Esophagus squamous epithelium (tissue), 5 donors: ENCODE data around the gene GK2. TPM values are rescaled to one million over a fixed set of nuclear protein-coding genes. Genes with fewer than 3 reads are reported as not detected.

ENCODE experiments used
- DNase-seq: peaks from one replicate; lab custom pipeline; 2025; lab: John Stamatoyannopoulos, UW
- H3K27ac ChIP-seq, 4 donors: fragments of 200-600 bp; sonication (generic); one replicate each; pipeline ENCODE4 v1.5.1; 2016 to 2019; ENCODE audit warnings: mild to moderate bottlenecking in 1 of 4
- H3K27me3 ChIP-seq, 4 donors: fragments of 200-600 bp; sonication (generic); 1 replicate in 3 of 4; 2 replicates in 1 of 4; pipeline versions ENCODE4 v1.5.1 to v1.6.0; 2017 to 2021; ENCODE audit warnings: antibody characterized with exemption in 1 of 4
- H3K36me3 ChIP-seq, 3 donors: fragments of 200-600 bp; sonication (generic); one replicate each; pipeline ENCODE4 v1.5.1; 2016 to 2019
- H3K4me1 ChIP-seq, 3 donors: fragments of 200-600 bp; sonication (generic); one replicate each; pipeline ENCODE4 v1.5.1; 2017 to 2019
- H3K4me3 ChIP-seq, 4 donors: fragments of 200-600 bp; sonication (generic); 1 replicate in 3 of 4; 2 replicates in 1 of 4; pipeline ENCODE4 v1.5.1; 2016 to 2019; ENCODE audit warnings: mild to moderate bottlenecking in 2 of 4, moderate library complexity in 1 of 4
- H3K9me3 ChIP-seq, 3 donors: fragments of 200-600 bp; sonication (generic); one replicate each; pipeline ENCODE4 v1.5.1; 2016 to 2019
- CTCF ChIP-seq, 6 experiments: fragments of 450-650 bp in 4 of 6; fragments of 200-600 bp in 2 of 6; sonication (generic) in 2 of 6; IDR thresholded peaks; one replicate each; pipeline ENCODE4 v1.5.1; 2016 to 2019; ENCODE audit warnings: antibody characterized with exemption in 6 of 6, mild to moderate bottlenecking in 4 of 6, moderate library complexity in 4 of 6
- POLR2A ChIP-seq, 4 donors: fragments of 450-650 bp; IDR thresholded peaks; one replicate each; pipeline ENCODE4 v1.6.1; 2017; ENCODE audit warnings: antibody characterized with exemption in 4 of 4, mild to moderate bottlenecking in 4 of 4, moderate library complexity in 3 of 4
- WGBS, 2 donors: methylation state at CpG; one replicate each; pipeline ENCODE4 v1.1.5; 2018; 5-methylcytosine and 5-hydroxymethylcytosine counted together
- intact Hi-C: fragments of 100-400 bp; cut with DNase I; formaldehyde crosslinking; loops from one replicate; pipeline ENCODE4 v1.15.0; 2022
- total RNA-seq, 4 donors: library from RNA; depleted of rRNA; stranded (reverse); fragments of >200 nt; gene quantifications; one replicate each; pipeline ENCODE4 v1.1.0, GENCODE V29; 2016
- donor health status: DM: yes; HTN: yes; CAD: no.

The GK2 gene
- total RNA-seq, 4 donors from 2014 or later = not detected

GRCh38 chr4:79404666-79405065, 3.4 kb downstream of the GK2 start:
- TF ChIP-seq POLR2A (IDR thresholded peaks at IDR 0.05) (no peak), CTCF (IDR thresholded peaks at IDR 0.05) (no peak)
- no peaks in the 10 kb centered on the region for H3K27me3 ChIP-seq
- H3K27ac ChIP-seq = no peak overlapping the region
- intact Hi-C loops = no loop called here
- no peaks in the 10 kb centered on the region for H3K4me1 ChIP-seq
- DNase-seq = no peak
- no peaks in the 10 kb centered on the region for H3K36me3 ChIP-seq
- no peak overlapping the region for H3K4me3 ChIP-seq
- no peaks in the 10 kb centered on the region for H3K9me3 ChIP-seq

GRCh38 chr4:79403356-79403755, 4.7 kb downstream of the GK2 start:
- H3K36me3 ChIP-seq = no peaks in the 10 kb centered on the region
- no peaks in the 10 kb centered on the region for H3K27me3 ChIP-seq
- no peaks in the 10 kb centered on the region for H3K4me1 ChIP-seq
- H3K27ac ChIP-seq = no peak overlapping the region
- 90 to 97% methylated on average over 1 of the region's 1 CpG for WGBS, 2 donors
- TF ChIP-seq CTCF (IDR thresholded peaks at IDR 0.05) = no peak
- no peak for TF ChIP-seq POLR2A (IDR thresholded peaks at IDR 0.05)
- H3K9me3 ChIP-seq = no peaks in the 10 kb centered on the region
- no peak overlapping the region for H3K4me3 ChIP-seq
- intact Hi-C loops = no loop called here
- DNase-seq = no peak

GRCh38 chr4:79402332-79402851, 5.6 kb downstream of the GK2 start:
- intact Hi-C loops = no loop called here
- H3K4me1 ChIP-seq = no peaks in the 10 kb centered on the region
- H3K27me3 ChIP-seq = no peaks in the 10 kb centered on the region
- TF ChIP-seq CTCF (IDR thresholded peaks at IDR 0.05) (no peak), POLR2A (IDR thresholded peaks at IDR 0.05) (no peak)
- no peak for DNase-seq
- H3K9me3 ChIP-seq = no peaks in the 10 kb centered on the region
- 55 to 56% methylated on average over 1 of the region's 1 CpG for WGBS, 2 donors
- H3K36me3 ChIP-seq = no peaks in the 10 kb centered on the region
- no peak overlapping the region for H3K27ac ChIP-seq
- no peak overlapping the region for H3K4me3 ChIP-seq

- TF ChIP-seq CTCF (IDR thresholded peaks at IDR 0.05) (no peak), POLR2A (IDR thresholded peaks at IDR 0.05) (no peak)
- intact Hi-C loops = no loop called here
- WGBS, 2 donors = 55 to 74% methylated on average over 1 of the region's 1 CpG
- H3K27ac ChIP-seq = no peak overlapping the region
- H3K9me3 ChIP-seq = no peaks in the 10 kb centered on the region
- no peak for DNase-seq
- H3K36me3 ChIP-seq = no peaks in the 10 kb centered on the region
- H3K4me1 ChIP-seq = no peaks in the 10 kb centered on the region
- no peaks in the 10 kb centered on the region for H3K27me3 ChIP-seq
- no peak overlapping the region for H3K4me3 ChIP-seq
Observed at GRCh38 chr4:79399076-79399475, 9.0 kb downstream of the GK2 start.

- intact Hi-C loops = no loop called here
- Histone ChIP-seq H3K4me1 (no peaks in the 10 kb centered on the region), H3K36me3 (no peaks in the 10 kb centered on the region), H3K27ac (no peak overlapping the region), H3K27me3 (no peaks in the 10 kb centered on the region), H3K9me3 (no peaks in the 10 kb centered on the region), H3K4me3 (no peak overlapping the region)
- DNase-seq = no peak
- 52 to 65% methylated on average over 5 of the region's 5 CpGs for WGBS, 2 donors
- TF ChIP-seq POLR2A (IDR thresholded peaks at IDR 0.05) (no peak), CTCF (IDR thresholded peaks at IDR 0.05) (no peak)
Observed at GRCh38 chr4:79397951-79398350, 10.1 kb downstream of the GK2 start.
